C4-2B (cell line): ENCODE data around the gene PCNX1.
A peak's percentile ranks its signal among the peaks of the same experiment; 100 is the strongest.
"Not testable (repeated sequence)": the region's sequence is repeated elsewhere in the genome, so short reads cannot be mapped to it uniquely, and the experiment has no call there.

Experiments used
- H3K27ac ChIP-seq: fragments of 450-650 bp; 2 replicates; pipeline ENCODE4 v1.5.1; 2017
- ZFX ChIP-seq: fragments of 450-650 bp; IDR thresholded peaks from 2 replicates; pipeline ENCODE4 v1.6.1; 2017
- TF ChIP-seq, protein P1 (sequence below): fragments of 450-650 bp; conservative IDR thresholded peaks from 2 replicates; pipeline ENCODE4 v1.5.1; 2017; ENCODE audit warnings: mild to moderate bottlenecking

The PCNX1 gene

GRCh38 chr14:70907176-70907995, at the start of gene PCNX1:
TSS of gene PCNX1 (plus strand) at chr14:70907459. CDS start at chr14:70907851, 392 bp downstream.
- peak within 1 kb of the TSS; percentile 76 for H3K27ac ChIP-seq
- TF ChIP-seq, protein P1, sequence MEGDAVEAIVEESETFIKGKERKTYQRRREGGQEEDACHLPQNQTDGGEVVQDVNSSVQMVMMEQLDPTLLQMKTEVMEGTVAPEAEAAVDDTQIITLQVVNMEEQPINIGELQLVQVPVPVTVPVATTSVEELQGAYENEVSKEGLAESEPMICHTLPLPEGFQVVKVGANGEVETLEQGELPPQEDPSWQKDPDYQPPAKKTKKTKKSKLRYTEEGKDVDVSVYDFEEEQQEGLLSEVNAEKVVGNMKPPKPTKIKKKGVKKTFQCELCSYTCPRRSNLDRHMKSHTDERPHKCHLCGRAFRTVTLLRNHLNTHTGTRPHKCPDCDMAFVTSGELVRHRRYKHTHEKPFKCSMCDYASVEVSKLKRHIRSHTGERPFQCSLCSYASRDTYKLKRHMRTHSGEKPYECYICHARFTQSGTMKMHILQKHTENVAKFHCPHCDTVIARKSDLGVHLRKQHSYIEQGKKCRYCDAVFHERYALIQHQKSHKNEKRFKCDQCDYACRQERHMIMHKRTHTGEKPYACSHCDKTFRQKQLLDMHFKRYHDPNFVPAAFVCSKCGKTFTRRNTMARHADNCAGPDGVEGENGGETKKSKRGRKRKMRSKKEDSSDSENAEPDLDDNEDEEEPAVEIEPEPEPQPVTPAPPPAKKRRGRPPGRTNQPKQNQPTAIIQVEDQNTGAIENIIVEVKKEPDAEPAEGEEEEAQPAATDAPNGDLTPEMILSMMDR: peak; percentile 97
- peak; percentile 76 for TF ChIP-seq ZFX

DNA sequence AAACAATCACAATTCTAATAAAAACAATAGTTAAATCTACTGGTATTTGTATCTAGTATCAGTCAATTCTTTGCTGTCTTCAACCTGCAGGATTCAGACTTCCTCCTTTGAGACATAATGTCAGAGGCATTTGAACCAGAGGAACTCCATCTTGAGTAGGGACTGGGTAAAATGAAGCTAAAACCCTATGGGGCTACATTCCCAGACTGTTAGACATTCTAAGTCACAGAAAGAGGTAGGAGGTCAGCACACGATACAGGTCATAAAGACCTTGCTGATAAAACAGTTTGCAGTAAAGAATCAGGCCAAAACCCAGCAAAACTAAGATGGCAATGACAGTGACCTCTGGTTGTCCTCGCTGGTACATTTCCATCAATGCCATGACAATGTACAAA, 49.8 kb upstream of the PCNX1 start:
- TF ChIP-seq, protein P1: no peak
- TF ChIP-seq ZFX: no peak
- no peak overlapping the region for H3K27ac ChIP-seq

DNA sequence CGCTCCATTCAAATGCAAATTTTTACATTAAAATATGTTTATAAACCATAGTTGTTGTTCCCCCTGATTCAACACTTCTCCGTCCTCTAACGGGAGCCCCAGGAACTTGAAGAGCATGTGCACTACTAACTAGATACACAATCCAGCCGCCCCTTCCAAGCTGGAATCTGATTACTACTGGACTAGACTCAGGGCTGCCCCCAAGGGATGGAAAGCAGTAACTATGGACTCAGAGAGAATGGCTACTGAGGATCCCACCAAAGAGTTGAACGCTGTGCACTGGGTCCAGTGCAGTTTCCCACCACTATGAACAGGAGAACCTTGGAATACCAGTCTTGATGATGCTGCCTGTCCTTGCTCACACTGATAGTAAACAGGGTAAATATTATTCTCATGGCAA, 48.6 kb upstream of the PCNX1 start:
- TF ChIP-seq ZFX: no peak
- TF ChIP-seq, protein P1: 0 out of 2 replicates have a peak, but pooled peaks have one; percentile 7
- H3K27ac ChIP-seq: no peak overlapping the region

DNA sequence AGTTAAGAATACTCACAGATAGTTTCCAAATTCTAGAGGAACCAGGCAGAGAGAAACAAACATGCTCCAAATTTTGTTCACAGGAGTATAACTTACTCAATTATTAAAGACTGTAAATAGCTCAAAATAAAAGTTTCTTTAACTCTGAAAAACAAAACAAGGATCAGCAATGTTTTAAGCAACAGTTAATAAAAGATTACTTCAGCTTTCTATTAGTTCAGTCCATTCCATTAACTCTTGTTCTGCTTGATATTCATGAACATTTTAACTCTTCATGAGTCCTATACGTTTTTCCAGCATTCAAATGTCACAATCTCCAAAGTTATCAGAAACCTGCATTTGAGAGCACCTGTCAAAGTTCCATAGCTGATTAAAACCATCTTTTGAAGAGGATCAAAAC, 40.3 kb upstream of the PCNX1 start:
- H3K27ac ChIP-seq: not testable (repeated sequence)

DNA sequence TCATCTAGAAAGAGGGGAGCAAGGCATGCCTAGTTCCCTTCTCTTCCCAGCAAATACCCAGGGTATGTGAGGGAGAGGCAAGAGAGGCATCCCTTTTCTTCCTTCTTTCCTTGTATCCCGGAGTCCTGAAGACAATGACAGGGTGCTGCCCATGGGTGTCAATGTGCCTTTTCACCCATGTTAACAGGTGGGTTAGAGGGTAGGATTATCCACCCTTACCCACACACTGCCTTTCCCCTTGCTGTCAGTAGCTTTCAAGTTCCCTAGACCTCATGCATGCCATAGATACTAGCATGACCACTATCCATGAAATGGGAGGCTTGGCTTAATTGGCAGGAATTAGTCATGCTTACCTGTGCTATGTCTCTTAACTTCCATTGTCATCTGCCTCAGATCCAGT, 36.3 kb upstream of the PCNX1 start:
- no peak overlapping the region for H3K27ac ChIP-seq
- no peak for TF ChIP-seq ZFX
- TF ChIP-seq, protein P1: no peak

- TF ChIP-seq, protein P1: no peak
- TF ChIP-seq ZFX: no peak
- no peak overlapping the region for H3K27ac ChIP-seq
Measured at GRCh38 chr14:70871863-70872677, 35.2 kb upstream of the PCNX1 start.

DNA sequence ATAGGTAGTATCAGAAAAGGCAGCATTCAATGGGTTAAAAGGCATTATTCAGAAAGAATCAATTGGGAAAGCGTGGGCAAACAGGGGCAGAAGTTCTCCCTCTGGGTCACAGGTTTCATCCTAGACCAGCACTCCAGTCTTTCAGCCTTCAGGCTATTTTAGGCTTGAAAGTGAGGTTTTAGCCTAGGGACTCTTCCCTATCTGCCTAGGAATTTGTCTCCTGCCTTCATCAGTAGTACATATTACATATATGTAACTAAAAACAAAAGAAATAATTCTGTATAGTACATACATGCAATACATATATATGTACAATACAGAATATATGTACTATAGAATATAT, 34.6 kb upstream of the PCNX1 start:
- no peak for TF ChIP-seq ZFX
- TF ChIP-seq, protein P1: no peak
- no peak overlapping the region for H3K27ac ChIP-seq
